Urothelium cell line (cell line): ENCODE results near the gene CDH4.
A peak's percentile ranks its signal among the peaks of the same experiment; 100 is the strongest.
"Not testable (repeated sequence)": the region's sequence is repeated elsewhere in the genome, so short reads cannot be mapped to it uniquely, and the experiment has no call there.

ENCODE experiments used
- DNase-seq: peaks from one replicate; pipeline ENCODE4 v3.0.0; 2011; ENCODE audit warnings: low spot score, mixed read lengths
- FAIRE-seq: peaks from 2 replicates; lab custom pipeline; 2011; peaks lifted over from hg19 to GRCh38; lab: Jason Lieb, UNC

CDH4 gene

DNA sequence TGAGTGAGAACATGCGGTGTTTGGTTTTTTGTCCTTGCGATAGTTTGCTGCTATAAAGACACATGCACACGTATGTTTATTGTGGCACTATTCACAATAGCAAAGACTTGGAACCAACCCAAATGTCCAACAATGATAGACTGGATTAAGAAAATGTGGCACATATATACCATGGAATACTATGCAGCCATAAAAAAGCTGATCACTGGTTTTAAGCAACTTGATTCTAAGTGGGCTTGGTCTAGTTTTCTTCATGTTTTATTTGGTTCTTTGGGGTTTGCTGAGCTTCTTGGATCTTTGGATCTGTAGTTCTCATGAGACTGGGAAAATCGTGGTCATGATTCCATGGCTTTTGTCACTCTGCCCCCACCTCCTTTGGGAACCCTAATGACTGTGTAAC is 227.4 kb downstream of the CDH4 start:
- FAIRE-seq, DNase-seq: not testable (repeated sequence)

DNA sequence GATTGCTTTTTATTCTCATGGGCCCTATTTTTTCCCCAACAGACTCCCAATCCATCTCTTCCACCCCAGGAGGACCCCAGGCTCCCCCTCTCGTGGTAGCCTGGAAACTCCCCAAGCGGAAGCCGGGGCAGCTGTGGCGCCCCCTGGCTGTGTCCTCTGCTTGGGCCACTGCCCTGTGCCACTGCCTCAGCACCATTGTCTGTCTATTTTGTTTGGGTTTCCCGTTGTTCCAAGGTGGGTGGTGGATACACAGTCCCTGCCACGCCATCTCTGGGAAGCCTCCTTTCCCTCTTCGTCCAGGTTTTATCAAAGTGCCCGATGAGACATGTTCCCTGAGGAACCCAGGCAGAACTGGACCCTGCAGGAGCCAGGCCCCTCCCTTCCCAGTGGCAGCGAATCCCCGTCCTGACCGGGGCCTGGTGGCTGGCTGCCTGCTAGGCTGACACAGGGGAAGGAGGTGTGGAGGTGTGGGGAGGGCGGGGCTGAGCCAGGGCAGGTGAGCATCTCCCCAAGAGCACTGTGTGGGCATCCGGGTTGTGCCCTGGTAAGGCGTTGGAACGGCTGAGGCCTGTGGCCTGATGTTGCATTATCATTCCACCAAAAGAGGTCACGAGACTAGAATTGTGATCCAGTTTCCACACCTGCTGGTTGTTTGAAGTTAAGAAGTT is 228.2 kb downstream of the CDH4 start:
- no peak for DNase-seq
- no peak for FAIRE-seq

DNA sequence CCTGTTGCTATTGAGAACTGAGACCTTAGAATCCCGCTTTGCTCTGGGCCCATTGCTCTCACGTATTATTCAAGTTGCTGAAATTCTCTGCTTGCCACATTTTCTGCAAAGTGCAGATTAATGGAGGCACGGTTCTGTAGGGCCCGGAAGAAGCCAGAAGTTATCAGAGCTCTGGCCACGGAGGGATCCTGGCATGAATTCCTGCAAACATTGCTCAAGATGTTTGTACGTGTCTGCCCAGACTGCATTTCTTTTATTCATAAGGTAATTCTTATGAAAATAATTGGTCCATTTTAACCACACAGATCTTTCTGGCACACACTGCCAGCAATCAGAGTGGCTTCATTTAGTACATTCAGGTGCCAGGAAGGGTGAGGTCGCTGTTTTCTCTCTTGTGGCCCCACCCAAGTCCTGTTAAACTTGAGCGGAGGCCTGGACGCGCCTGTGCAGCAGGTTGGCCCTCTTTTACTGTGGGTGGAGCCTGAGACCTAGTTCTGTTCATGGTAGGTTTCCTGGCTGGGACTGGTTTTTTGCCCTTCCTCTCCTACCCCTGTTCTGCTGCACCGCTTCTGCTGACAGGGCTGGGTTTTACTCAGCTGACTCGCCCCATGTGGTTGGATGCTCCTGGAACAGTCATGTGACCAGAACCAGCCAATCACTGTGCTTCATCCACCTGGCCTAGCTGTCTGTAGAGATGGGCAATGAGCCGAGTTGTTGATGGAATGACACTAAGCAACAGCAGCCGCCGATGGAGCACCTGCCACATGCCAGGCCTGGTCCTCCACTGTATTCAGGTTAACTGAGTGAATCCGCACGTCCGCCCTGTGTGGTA is 230.2 kb downstream of the CDH4 start:
- DNase-seq (no peak), FAIRE-seq (no peak)

DNA sequence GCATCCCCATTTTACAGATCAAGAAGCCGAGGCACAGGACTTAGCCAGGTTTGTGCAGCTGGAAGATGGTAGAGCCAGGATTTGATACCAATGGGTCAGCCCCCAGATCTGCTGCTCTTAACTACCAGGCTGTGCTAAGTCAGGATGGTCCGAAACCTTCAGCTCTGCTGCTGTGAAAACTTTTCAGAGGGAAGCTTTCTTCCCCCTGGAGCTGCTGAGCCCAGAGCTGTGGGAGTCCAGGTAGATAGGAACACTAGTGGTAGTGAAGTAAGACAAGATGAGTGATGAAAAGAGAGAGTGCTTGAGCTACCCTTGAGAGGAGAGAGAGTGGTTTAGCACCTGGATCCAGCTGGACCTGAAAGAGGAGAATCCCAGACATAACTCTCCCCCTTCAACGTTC is 230.8 kb downstream of the CDH4 start:
- DNase-seq: no peak
- no peak for FAIRE-seq

DNA sequence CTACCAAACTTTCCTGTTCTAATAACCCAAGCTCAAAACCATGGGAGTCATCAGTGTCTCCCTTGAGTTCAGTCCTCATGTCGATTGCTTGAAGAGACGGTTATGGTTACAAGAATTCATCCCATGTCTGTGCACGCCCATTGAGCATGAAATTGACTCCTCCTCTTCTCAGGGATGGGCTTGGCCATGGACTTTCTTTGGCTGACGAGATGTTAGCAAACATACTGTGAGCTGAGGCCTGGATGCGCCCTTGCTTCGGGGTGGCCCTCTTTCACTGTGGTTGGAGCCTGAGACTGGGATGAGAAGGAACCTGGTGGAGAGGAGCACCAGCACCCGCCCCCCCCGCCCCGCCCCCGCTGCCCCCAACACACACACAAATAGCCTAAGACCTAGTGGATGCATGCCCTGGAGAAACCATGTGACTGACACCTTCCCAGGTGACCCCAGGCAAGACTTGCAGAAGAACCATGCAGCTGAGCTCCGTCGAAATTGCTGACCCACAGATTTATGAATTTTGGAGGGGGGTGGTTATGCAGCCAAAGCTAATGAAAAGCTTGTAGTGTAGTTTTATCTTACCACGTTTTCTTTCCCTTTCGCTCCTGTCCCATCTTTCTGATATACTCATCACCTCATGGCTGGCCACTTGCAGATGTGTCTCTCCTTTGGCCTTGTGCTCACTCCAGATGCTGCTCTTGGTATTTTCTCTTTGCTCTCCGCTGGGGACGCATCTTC is 231.4 kb downstream of the CDH4 start:
- FAIRE-seq: no peak
- DNase-seq: no peak

DNA sequence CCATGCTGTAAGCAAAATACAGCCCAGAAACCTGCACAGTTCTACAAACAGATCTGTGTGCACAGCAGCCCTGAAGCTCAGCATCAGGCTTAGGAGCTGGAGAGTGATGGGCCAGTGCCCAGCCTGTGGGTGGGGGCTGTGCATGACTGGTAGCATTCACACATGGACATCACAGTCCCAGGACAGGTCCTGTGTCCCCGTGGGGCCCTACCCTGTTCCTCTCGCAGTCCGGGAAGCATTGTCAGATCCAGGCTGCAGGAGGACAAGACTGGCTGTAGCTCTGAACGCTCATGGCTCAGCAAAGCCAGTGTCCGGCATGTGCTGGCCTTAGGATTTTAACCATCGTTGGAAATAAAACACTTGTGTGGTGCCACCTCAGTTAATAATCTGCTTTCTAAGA is 234.1 kb downstream of the CDH4 start:
- FAIRE-seq (no peak), DNase-seq (no peak)

DNA sequence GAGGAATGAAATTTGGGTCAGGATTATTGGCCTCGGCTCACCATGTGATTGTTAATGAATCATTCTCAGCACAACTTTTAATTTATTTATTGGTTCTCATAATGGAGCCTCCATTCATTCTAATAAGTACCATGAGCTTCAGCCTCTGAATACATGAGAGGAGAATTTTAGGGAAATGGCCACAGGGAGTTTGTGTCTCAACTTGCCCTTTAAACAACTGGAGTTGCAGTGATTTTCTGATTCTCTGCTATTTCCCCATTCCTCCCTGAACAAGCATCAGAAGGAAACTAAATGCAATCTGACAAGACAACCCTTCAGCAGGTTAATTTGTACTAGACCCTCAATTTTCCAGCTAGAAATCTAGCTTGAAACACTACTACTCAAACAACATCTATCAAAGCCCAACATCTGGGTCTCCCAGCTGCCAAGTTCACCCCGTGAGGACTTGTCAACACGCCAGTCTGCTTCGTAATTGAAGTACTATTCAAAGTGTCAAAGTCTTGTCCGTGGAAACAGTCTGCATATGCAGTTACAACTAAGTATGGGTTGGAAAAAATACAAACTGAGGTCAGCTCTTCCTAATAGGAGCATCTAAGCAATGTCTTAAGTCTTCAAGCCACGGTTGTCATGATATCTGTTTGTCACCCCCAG is 235.4 kb downstream of the CDH4 start:
- FAIRE-seq: no peak
- DNase-seq: no peak

DNA sequence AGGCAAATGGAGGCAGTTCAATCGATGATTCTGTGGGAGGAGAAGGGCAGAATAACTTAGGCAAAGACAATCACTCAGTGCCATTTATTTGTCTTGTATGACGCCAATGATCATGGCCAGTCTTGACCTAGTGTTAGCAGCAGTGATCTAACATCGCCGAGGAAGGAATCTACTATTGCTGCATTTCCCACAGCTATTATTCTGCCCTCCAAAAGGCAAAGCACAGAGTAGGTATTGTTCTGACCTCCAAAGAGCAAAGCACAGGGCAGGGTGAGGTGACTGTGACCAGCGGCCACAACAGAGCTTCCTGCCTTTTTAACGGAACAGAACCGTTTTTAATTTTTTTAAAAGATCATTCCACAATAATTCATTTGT is 235.9 kb downstream of the CDH4 start:
- FAIRE-seq: no peak
- no peak for DNase-seq

DNA sequence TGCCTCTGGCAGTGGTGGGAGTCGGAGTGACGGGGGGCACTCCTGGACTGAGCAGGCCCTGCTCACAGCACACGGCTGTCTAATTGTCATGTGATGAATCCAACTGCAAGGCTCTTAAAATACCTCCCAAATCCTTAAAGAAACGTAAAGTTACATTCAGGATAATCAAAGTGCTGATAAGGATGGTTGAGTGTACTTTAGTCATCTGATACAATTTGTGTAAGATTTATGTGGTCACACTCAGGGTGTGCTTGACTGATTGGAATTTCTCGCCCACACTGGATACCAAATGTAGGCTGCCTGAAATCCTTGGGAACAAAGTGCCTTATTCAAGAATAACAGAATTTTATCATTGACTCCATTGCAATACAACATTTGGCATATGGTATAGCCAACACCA is 238.7 kb downstream of the CDH4 start:
- DNase-seq: no peak
- FAIRE-seq: no peak

DNA sequence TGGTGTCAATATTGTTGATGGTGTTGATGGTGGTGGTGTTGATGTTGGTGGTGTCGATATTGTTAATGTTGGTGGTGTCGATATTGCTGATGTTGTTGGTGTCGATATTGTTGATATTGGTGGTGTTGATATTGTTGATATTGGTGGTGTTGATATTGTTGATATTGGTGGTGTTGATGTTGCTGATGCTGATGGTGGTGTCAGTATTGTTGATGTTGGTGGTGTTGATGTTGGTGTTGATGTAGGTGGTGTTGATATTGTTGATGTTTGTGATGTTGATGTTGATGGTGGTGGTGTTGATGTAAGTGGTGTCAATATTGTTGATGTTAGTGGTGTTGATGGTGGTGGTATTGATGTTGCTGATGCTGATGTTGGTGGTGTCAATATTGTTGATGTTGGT is 240.0 kb downstream of the CDH4 start:
- peak; percentile 92 for FAIRE-seq

DNA sequence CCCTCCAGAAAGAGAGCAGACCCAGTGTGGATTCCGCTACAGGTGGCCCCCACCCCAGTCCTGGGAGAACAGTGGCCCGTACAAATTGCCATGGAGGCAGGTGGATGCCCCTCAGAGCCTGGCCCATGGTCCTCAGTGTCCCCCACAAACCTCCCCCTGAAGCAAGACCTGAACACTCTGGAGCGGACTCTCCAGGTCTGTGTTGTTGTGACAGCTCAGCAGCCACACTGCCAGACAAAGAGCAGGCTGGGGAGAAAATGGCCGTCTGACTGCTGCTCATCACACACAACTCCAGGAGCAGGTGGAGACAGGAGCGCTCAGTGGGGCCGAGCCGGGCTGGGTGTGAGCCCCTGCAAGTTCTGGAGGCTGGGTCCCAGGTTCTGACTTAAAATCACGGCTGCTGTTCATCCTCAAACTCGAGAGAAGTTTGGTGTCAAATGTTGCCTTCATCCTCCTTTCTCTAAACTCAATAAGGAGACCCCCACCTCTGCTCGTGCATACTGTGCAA is 241.8 kb downstream of the CDH4 start:
- FAIRE-seq (no peak), DNase-seq (no peak)

More for the DNA sequence above, 240.0 kb downstream of the CDH4 start:
- DNase-seq: no peak

DNA sequence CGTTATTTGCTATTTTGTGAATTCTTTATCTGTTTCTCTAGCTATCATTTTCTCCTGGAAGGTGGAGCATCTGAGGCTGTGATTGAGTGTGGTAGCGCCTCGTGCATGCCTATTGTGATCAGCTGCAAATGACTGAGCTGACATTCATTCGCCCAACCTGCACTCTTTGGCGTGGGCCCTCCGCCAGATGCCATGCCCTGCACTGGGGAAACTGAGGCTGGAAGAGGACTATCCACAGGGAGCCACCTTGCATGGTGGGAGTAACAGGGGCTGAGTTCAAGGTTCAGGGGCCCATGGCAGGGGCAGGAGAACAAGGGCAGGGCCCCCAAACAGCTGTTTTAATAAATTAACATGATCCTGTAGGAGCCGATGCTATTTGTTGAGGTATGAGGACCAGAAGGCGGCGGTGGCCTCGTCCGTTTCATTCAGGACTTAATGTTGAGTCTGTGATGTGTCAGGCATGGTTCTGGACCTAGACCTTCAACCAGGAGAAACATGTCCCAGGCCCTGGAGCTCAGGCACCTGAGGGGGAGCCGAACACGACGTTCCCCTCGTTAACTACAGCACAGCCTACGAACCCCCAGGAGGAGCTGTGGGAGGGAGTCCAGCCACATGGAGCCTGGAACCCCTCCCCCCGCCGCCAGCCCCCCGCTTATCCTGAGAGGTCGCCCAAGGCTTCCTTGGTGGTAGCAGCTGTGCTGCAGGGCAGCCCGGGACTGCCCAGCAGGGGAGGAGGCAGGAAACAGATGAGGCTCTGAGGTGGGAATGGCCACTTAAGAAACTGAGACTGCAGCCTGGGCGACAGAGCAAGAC is 242.9 kb downstream of the CDH4 start:
- DNase-seq (no peak), FAIRE-seq (no peak)

DNA sequence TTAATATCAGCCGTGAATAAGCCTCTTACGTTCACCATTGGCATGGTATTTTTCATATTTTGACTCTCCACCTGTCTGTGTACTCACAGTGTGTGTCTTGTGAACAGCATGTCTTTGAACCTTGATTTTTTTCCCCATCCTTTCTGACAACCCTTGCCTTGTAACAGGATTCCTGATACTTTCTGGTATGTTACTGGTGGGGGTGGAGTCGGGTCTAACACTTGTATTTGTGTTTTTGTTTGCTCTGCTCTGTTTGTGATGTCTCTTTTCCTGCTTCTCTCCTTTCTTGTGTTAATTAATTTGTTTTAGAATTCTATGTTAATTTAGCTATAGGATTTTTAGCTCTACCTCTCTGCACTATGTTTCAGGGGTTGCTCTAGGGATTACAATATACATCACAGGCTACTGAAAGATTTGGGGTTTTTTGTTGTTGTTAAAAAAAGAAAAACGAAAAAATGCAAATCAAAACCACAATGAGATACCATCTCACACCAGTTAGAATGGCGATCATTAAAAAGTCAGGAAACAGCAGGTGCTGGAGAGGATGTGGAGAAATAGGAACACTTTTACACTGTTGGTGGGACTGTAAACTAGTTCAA is 245.1 kb downstream of the CDH4 start:
- DNase-seq: no peak
- FAIRE-seq: no peak

DNA sequence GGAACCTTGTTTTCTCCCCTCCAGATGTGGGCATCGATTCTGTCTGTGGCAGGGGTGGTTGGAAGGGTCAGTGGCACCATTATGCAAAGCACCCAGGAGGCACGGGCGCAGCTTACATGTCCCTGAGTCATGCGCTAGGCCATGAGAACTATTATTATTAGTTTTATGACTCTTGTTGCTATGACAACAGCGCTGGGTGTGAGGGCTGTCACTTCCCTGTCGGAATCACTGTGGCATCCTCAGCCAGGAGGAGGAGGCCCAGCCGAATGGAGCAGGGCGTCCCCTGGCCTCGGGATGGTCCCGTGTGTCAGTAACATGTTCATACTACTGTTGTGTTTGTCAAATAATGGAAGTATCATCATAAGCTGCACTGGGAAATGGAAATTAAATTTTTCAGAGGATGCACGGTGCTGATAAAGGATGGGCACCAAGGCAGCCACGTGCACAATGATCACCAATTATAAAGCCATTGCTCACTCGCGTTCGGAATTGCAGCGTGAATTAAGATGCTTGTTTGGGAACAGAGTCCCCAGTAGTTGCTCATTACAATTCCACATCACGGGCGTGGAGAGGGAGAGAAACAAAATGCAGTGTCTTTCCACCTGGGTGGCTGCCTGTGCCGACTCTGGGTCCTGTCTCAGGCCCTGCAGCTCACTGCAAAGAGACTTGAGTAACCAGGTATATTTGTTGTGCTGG is 247.9 kb downstream of the CDH4 start:
- FAIRE-seq (no peak), DNase-seq (peak; percentile 50)

DNA sequence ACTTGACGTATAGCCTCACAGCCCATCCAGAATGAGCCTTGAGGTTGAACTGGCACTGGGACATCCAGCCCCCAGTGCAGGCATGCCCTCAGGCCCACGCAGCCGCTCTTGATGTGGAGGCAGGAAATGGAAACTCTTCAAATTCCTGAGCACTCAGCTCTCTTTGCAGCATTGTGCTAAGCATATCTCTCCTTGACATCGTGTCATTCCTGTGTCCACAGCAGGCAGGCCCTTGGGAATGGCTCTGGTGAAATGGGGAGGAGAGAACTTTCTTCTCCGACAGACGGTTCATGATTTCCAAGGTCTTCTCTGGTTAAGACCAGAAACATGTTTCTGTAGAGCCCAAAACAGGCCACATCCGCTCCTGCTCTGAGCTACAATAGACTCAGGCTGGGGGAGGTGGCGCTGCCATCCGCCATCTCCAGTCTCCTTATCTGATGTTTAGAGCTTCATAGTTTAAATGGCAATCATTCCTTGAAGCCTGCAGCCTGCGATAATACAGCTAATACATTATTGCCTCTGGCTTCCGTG is 248.8 kb downstream of the CDH4 start:
- DNase-seq (peak; percentile 23), FAIRE-seq (no peak)

DNA sequence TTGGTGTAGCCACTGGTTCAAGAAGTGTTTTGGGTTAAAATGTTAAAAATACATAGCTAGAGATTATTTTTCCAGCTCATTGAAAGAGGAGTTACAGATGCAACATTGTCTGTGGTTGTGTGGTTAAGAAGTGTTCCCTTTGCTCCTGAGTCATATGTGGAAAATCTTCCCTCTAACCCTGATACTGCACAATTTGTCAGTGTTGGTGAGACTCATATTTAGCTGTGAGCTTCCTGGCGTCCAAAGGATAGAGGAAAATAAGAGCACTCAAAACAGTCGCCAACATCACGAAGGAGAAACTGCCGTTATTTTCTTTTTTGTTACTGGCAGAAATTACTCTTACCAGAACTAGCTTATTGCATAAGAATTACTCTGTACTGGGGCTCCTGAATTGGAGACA is 250.4 kb downstream of the CDH4 start:
- DNase-seq (no peak), FAIRE-seq (no peak)

DNA sequence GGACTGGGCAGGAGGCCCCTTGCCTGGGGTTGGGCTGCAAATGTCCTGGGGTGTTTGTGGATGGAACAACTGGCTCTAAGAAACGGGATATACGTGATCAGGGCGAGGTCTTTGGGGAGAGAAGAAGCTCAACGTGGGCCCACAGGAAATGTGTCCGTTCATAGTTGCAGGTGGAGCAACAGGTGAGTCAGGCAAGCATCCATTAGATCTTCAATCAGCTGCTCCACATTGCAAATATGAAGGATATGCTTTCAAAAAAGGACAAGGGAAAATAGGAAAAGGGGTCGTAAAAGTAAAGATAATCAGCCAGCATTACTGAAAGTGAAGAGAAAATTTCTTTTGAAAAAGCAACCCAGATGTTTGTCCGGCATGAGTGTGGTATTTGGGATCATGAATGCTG is 251.0 kb downstream of the CDH4 start:
- DNase-seq (no peak), FAIRE-seq (no peak)

DNA sequence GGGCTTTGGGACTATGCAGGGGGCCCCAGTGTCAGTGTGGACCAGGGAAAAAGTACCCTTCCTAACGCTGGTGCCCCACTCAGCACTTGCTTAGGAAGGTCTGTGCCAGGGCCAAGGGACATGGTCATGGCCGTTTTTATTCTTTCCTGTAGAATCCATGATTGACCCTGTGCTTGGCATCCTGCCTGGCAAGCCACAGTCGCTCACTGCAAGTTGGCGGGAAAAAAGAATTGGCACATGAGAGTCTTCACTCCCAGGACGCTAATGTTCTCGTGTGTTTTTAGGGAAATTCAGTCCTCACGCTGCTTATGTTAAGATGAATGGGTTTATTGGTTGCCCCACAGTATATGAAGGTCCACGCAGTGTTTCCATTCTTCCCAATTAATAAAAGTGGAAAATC is 253.4 kb downstream of the CDH4 start:
- no peak for DNase-seq
- no peak for FAIRE-seq

DNA sequence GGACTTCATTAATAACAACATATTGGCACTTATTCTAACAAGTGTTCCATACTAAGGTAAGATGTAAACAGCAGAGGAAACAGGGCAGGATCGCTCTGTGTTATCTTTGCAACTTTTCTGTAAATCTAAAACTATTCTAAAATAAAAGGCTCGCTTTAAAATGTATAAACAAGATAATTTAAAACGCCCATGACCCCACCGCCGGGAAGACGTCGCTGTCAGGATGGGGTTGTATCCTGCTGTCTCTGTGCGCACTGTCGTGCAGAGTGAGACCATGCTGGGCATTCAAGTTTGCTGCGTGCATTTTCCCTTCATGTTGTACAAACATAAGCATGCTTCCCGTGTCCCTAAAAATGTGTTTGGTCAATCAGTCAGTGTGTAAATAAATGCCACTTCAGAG is 255.7 kb downstream of the CDH4 start:
- DNase-seq (no peak), FAIRE-seq (no peak)
